CD4-positive, alpha-beta T cell treated with Interferon alpha-2 for 1 hour (primary cell): ENCODE data around the gene VARS2.
"Not testable (repeated sequence)": the region's sequence is repeated elsewhere in the genome, so short reads cannot be mapped to it uniquely, and the experiment has no call there.

ENCODE experiments used
- DNase-seq, 2 donors: peaks; one replicate each; pipeline ENCODE4 v3.0.0-alpha.2; 2020 to 2022

The VARS2 gene

DNA sequence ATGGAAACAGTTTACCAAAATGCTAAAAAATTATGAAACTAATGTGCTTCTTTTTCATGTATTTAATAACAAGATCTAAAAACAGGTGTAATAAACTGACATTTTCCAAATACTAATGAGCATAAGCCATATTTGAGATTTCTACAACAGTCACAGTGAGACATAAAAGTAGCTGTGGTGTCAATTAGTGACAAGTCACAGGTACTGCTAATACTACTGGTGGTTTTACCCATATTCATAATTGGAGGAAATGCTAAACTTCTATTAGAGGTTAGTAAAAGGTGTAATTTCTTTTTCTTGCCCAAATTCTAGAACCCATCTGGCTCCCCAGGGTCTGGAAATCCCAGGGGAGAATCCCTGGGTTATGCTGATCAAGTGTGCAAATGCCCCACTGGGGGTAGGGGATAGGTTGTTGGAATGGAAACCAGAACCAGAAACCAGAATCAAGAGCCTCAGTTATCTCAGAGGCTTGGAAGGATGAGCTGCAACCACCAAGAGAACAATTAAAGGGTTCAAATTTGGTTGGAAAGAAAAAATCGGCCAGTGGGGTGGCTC lies 13.1 kb upstream of the VARS2 start:
- no peak for DNase-seq

DNA sequence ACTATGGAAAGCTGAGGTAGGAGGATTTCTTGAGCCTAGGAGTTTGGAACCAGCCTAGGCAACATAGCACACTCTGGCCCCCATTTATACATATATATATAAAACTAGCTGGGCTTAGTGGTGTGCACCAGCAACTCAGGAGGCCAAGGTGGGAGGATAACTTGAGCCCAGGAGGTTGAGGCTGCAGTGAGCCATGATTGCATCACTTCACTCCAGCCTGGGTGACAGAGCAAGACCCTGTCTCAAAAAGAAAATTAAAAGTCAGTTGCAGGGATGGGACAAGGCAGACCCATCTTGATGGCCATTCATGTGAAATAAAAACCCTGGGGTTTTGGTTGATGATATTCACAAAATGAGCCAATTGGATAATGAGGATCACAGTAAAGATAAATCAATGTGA lies 12.6 kb upstream of the VARS2 start:
- no peak for DNase-seq

DNA sequence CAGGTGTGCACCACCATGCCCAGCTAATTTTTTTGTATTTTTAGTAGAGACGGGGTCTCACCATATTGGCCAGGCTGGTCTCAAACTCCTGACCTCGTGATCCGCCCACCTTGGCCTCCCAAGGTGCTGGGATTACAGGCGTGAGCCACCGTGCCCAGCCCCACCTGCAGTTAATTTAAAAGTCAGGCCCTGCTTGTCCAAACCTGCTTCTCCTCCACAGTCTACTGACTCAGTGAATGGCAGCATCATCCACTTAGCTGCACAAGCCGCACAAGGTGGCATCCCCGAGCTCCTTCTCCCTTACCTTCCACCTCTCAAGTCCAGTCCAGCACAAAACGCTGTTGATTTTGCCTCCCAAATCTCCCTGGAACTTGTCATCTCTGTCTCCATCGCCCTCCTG lies 11.8 kb upstream of the VARS2 start:
- not testable (repeated sequence) for DNase-seq

DNA sequence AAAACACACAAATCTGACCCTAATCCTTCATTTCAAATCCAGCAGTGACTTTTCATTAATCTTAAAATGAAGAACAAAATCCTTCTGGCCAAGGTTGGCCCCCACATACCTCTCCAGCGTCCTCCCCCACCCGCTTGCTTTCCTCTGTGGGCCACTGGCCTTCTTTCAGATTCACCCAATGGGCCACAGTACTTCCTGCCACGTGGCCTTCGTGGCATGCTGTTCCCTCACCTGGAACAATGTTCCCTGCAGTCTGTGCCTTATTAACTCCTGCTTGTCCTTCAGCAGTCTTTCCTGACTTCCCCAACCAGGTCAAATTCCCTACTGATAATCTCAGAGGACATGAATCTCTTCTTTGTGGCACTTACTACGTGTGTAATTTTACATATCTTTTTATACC lies 11.3 kb upstream of the VARS2 start:
- no peak for DNase-seq

DNA sequence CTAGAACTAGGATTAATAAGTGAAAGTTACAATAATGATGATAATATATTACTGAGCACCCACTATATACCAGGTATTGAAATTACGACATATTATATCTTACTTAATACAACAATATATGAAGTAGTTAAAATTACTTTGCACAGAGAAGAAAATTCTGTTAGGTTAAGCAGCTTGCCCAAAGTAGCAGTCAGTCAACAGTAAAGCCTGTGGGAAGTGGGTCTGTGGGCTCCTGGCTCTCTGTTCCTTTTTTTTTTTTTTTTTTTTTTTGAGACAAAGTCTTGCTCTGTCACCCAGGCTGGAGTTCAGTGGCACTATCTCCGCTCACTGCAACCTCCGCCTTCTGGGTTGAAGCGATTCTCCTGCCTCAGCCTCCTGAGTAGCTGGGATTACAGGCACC lies 10.8 kb upstream of the VARS2 start:
- DNase-seq, result no peak

DNA sequence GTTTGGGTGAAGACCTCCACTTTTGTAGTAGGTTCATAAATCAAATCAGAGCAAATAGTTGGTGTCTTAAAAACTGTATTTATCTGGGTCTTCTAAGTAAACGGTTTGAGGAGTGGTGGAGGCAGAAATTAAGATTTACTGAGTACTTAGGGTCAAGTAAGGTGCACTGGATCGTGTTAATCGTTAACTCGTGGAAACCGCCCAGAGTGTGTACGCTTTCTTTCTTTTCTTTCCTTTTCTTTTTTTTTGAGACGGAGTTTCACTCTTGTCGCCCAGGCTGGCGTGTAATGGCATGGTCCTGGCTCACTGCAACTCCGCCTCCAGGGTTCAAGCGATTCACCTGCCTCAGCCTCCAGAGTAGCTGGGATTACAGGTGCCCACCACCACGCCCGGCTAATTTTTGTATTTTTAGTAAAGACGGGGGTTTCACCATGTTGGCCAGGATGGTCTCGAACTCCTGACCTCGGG lies 6.7 kb upstream of the VARS2 start:
- DNase-seq, result not testable (repeated sequence)

DNA sequence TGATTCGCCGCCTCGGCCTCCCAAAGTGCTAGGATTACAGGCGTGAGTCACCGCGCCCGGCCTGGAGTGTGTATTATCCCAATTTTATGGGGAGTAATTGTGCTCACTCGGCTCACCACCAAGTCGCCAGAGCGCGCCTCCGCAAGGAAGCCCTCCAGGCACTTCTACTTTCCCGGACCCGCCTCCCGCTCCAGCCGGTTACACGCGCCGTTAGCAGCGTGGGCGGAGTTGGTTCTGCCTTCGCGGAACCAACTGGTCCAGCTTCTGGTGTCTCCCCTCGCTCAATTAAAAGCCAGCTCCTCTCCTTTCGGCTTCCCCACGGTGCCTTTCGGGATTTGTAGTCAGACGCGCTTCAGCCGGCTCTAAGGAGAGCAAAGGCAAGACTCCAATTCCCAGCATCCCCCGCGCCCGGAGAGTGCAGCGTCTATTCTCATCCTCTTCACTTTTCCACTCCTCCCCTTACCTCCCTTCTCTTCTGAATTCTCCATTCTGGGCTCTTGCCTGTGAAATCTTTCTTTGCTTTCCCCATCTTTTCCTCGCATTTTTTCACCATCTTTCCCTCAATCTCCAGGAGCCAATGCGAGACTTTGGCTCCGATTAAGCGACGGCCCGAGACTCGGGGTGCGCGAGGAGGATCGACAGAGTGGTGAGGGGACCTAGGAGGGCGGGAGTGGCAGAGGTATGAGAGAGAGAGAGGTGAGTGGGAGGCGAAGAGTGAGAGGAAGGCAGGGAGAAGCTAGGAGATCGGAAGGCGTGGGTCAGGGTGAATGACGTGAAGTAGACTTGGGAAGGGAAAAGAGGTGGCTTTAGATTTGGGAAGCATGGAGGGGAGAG lies 6.1 kb upstream of the VARS2 start, which contains the start of gene GTF2H4:
Gene GTF2H4 (plus strand): TSS at position 450 of the 834 bp plus-strand sequence.
- peak; percentile 94 to 96 for DNase-seq

DNA sequence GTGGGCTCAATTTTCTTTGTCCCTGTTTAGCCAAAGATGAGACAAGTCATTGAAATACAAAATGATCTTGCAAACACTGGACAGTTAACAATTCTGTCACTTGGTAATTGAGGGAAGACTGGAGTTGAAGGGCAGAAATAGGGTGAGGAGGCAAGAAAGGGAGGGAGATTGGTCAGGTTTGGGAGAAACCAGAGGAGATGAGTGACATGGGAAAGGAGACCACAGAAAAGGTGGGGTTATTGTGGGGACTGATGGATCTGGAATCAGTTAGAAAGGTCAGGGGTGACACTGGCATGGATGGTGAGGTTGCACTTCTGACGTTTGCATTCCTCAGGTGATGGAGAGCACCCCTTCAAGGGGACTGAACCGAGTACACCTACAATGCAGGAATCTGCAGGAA lies 5.3 kb upstream of the VARS2 start:
- no peak for DNase-seq

DNA sequence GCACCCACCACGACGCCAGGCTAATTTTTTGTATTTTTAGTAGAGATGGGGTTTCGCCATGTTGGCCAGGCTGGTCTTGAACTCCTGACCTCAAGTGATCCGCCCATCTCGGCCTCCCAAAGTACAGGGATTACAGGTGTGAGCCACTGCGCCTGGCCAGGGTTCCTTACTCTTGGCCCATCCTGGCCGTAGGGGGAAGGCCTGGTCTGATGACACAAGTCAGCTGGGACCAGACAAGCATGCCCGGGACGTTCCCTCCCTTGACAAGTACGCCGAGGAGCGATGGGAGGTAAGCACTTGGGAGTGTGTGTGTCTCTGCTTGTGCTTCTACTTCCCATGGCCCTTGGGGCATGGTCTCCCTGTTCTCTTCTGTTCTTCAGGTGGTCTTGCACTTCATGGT lies 3.6 kb upstream of the VARS2 start:
- DNase-seq, result not testable (repeated sequence)

DNA sequence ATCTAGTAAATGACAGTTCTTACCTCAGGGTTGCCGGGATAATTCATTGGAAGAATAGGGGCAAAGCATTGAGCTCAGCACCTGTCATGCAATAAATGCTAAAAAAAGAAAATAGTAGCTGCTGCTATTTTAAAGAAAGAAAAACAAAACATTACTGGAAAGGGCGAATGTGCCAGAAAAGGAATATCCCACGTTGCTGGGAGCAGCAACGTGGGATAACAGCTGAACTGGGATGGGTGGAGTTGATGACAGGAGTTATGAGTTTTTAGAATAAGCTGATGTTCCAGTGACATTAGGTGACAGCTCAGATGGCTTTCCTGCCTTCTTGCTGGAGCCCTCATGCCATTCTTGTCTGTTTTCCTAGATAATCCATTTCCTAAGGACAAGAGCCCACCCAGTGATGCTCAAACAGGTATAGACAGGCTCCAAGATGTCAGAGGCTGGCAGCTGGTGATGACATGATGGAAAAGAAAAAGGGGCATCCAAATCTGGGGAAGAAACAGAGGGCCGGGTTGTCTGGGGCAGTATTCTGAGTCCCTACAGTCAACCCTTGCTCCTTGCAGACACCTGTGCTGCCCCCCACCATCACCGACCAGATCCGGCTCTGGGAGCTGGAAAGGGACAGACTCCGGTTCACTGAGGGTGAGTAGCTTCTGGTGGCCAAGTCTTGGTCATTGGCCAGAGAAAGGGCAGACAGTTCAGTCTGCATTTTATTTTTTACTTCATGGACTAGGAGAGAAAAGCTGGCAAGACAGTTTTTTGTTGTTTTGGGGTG lies 1.1 kb upstream of the VARS2 start:
- DNase-seq, result no peak

DNA sequence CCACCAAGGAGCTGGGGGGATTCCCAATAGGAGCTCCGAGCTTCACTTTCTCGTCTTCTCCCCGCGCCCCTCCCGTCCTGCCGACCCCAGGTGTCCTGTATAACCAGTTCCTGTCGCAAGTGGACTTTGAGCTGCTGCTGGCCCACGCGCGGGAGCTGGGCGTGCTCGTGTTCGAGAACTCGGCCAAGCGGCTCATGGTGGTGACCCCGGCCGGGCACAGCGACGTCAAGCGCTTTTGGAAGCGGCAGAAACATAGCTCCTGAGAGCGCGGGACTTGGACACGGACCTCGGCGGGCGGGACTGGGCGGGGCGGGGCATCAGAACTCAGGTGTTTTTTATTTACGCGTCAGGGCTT lies 340 bp upstream of the VARS2 start:
- DNase-seq, result no peak

DNA sequence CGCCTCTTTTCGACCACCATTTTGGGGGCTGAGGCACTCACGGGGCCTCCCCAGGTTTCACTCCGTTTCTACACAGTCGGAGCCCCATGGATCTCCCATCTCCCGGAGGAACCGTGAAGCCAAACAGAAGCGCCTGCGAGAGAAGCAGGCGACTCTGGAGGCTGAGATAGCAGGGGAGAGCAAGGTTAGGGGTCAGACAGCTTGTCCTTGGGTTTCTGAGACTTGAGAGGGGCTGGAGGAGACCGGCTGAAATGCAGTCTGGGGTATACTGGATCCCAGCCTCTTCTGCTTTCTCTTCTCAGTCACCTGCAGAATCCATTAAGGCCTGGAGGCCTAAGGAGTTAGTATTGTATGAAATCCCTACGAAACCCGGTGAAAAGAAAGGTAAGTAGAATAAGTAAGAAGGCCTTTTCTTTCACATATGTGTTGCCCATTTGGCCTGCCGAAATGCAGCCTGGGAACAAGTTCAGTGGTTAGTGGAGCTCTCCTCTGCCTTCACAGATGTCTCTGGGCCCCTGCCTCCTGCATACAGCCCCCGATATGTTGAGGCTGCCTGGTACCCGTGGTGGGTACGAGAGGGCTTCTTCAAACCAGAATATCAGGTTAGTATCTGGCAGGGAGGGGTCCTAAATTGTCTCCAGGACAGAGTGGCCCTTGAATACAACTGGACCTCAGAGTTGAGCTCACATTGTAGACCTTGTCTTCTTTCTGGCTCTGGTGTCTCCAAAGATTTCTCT lies 984 bp downstream of the VARS2 start:
- DNase-seq, result no peak

DNA sequence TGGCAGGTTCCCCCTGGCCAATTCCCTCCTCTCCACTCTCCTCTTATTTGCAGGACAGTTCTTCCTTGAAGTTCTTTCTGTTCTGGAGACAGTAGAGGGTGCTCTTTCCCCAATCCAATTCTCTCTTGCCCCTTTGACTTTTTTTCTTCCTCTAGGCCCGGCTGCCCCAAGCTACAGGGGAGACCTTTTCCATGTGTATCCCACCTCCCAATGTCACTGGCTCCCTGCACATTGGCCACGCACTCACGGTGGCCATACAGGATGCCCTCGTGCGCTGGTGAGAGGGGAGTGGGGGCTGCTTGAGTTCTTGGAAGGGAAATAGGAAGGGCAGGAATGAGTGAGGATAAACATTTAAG lies 1.5 kb downstream of the VARS2 start:
- peak in 1 of 2 donors; percentile 48 for DNase-seq

DNA sequence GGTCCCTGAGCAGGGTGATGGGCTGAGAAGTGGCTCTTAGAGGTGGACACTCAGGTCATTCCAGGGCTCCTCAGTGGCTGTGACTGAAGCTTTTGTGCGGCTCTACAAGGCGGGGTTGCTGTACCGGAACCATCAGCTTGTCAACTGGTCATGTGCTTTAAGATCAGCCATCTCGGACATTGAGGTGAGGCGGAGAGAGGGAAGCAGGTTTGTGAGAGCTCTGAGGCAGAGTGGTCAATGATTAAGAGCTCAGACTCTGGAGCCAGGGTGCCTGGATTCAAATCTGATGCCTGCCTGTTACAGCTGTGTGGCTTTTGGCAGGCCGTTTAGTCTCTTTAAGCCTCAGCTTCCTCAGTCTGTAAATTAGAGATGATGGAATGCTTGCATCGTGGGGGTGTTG lies 3.0 kb downstream of the VARS2 start:
- DNase-seq, result no peak

DNA sequence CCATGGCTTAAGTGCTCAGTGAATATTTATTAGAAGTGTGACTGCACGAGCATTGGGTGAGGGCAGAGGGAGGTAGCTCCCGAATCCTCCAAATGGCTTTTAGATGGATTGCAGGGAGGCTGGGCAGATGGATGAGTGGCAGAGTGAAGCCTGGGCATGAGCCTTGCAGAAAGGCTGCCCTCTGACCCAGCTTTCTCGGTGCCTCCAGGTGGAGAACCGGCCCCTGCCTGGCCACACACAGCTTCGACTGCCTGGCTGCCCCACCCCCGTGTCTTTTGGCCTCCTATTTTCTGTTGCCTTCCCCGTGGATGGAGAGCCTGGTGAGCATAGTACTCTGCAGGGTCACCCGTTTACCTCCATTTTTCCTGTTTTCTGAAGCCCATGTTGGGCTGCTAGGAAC lies 3.4 kb downstream of the VARS2 start:
- no peak for DNase-seq

DNA sequence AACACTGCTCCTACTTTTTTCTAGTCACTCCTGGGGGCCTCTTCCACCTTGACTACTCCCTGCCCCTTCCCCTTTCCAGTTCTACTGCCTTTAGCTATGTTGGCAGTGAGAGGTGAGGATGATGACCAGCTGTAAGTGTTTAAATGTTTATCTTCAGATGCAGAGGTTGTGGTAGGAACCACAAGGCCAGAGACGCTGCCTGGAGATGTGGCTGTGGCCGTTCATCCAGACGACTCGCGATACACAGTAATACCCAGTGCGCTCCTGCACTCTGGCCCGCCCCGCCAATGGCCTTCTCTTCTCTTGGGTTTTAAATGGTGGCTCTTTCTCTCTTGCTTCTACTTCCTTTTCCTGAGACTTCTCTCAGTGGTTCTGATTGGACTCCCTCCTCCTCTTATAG lies 4.6 kb downstream of the VARS2 start:
- no peak for DNase-seq

DNA sequence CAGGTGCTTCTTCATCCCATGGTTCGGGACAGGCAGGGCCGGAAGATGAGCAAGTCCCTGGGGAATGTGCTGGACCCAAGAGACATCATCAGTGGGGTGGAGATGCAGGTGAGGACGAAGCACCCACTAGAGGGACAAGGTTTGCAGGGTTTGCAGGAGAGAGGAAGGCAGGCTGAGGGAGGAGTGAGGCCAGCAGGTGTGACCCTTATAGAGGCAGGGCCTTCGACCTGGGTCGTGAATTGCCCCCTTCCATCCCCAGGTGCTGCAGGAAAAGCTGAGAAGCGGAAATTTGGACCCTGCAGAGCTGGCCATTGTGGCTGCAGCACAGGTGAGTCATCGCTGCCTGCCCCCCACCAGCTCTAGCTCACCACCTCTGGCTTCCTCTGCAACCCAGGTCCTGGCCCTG lies 8.4 kb downstream of the VARS2 start:
- DNase-seq, result no peak

DNA sequence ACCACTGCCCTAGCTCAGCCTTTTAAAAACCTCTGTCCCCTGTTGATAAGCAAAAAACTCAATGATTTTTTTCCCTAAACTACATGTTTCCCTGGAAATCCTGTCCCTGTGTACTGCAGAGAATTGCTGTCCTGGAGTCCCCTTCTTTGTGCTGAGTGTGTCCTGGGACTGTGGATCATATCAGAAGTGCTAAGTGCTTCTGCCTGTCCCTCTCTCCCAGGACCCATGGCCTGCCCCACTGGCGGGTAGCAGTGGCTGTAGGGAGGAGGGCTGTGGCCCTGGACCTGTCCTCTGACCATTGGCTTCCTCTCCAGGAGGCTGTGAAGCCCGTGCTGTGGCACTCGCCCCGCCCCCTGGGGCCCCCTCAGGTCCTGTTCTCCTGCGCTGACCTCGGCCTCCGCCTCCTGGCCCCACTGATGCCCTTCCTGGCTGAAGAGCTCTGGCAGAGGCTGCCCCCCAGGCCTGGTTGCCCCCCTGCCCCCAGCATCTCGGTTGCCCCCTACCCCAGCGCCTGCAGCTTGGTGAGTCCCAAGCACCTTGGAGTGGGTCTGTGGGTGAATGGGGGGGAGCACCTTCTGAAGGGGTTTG lies 10.1 kb downstream of the VARS2 start:
- DNase-seq, result not testable (repeated sequence)

DNA sequence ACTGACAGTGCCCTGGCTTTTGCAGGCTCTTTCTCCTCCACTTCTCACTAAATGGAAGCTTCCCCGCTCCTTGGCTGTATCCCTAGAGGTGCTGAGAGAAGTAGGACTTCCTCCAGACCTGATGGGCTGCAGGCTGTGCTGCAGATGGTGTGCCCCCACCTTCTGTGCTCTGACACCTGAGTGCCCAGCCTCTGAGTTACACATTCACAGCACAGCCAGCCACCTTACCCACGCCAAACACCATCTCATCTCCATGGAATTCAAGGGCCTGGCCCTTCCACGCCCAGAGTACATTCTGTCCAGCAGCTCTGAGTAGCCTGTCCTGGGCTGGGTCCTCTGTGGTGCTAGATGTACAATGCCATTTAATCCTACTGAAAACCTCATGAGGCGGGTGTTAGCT lies 12.6 kb downstream of the VARS2 start:
- no peak for DNase-seq

DNA sequence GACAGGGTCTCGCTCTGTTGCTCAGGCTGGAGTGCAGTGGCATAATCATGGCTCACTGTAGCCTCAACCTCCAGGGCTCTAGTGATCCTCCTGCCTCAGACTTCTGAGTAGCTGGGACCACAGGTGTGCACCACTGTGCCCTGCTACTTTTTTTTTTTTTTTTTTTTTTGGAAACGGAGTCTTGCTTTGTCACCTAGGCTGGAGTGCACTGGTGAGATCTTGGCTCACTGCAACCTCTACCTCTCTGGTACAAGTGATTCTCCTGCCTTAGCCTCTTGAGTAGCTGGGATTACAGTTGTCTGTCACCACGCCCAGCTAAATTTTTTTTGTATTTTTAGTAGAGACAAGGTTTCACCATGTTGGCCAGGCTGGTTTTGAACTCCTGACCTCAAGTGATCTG lies 13.0 kb downstream of the VARS2 start:
- not testable (repeated sequence) for DNase-seq

DNA sequence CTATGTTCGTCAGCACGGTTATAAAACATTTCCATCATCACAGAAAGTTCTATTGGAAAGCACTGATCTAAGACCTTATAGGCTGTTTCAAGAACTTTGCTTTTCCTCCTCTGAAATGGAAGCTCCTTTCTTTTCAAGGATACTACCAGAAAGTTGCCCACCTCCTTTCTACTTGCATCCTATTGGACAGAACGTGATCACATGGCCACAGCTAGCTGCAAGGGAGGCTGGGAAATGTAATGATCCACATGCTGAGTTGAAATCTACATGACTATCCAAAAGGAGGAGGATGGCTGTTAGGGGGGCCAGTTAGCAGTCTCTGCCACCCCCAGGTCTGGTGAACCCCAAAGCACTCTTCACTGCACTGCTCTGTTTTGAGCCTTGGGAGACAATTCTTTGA lies 14.6 kb downstream of the VARS2 start:
- no peak for DNase-seq

DNA sequence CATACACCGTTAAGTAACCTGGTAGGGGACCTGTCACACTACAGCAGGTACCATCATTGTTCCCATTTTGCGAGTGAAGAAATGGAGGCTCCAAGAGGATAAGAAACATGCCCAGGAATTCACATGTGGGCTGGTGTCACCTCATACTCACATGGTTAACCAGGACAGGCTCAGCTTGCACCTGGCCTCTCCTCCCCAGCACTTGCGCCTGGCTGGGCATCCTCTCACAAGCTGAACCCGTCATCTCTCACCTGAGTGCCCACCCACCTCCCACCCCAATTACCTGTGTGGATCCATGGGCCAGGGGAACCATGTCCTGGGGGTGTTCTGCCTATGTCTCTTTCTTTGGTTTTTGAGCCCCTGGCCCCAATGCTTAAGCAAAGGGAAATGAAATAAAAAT lies 16.5 kb downstream of the VARS2 start:
- DNase-seq, result no peak

DNA sequence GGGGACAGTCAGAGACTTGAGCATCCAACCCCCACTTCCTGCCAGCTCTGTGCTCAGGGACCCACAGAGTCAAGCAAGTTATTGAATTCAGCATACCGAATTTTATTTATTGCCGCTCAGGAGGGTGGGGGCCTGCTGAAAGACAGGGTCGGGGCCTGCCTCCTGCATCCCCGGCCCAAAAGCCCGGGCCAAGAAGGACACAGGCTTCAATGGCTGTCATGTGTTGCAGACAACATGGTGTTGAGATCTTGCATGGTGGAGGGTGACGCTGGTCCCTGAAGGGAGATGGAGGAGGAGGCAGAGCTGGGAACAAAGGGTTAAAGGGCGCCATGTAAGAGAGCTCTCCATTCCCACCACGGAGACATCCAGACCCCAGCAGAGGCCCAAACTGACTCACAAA lies 17.2 kb downstream of the VARS2 start:
- no peak for DNase-seq
